Measurements from ENCODE around the gene S100A4.

S100A4 gene

DNA sequence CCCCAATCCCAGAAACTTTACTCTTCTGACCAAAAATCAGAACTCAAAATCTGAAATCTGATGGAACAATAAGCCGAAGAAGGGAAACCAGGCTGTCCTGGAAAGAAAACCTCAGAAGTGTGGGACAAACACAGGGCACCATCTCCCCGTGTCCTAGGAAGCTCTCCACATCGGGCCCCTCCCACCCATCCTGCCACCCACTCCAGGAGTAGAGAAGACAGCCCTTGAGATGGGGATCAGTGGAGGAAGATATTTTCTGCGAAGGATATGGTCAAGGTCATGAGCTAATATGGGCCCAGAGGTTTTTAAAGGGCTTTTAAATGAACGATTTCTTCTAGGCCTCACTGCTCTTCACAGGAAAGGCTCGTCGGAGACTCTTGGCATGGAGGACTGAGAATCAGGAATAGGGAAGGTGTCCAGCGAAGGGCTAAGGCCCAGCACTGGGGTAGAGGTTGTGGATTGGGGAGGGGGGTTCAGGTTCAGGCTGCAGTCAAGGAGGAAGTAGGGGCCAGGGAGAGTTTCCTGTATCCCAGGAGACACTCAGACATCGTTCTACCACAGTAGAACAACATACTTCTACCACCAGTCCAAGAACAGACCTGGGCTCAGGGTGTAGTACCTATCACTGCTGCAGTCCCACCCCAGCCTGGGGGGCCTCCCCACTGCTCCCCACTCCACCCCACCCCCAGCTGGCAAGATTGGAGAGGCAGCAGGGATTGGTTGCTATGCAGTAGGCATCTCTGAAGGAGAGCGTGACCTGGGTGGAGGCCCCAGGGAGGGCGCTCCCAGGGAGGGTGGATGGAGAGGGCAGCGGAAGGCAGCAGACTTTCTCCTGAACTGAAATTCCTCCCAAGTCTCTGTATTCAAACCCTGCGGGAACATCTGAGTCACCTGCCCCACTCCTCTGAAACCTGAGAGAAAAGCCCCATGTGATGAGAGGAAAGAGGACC, 3.7 kb downstream of the S100A4 start:
- no peak overlapping the region for H3K4me3 ChIP-seq (ENCODE audit: low read depth, low read length)
- no peak for DNase-seq (ENCODE audit: low read depth)
- TF ChIP-seq, protein P1, sequence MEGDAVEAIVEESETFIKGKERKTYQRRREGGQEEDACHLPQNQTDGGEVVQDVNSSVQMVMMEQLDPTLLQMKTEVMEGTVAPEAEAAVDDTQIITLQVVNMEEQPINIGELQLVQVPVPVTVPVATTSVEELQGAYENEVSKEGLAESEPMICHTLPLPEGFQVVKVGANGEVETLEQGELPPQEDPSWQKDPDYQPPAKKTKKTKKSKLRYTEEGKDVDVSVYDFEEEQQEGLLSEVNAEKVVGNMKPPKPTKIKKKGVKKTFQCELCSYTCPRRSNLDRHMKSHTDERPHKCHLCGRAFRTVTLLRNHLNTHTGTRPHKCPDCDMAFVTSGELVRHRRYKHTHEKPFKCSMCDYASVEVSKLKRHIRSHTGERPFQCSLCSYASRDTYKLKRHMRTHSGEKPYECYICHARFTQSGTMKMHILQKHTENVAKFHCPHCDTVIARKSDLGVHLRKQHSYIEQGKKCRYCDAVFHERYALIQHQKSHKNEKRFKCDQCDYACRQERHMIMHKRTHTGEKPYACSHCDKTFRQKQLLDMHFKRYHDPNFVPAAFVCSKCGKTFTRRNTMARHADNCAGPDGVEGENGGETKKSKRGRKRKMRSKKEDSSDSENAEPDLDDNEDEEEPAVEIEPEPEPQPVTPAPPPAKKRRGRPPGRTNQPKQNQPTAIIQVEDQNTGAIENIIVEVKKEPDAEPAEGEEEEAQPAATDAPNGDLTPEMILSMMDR (conservative IDR thresholded peaks at IDR 0.05; ENCODE audit: low read depth, low read length), result no peak

- no peak within 1 kb of the TSS for H3K4me3 ChIP-seq (ENCODE audit: low read depth, low read length)
- DNase-seq (ENCODE audit: low read depth), result no peak
- TF ChIP-seq, protein P1 (conservative IDR thresholded peaks at IDR 0.05; ENCODE audit: low read depth, low read length), result no peak
Observed at GRCh38 chr1:153540394-153541361, 4.9 kb downstream of the S100A4 start, which contains the start of gene S100A5. Gene S100A5 (minus strand): TSS chr1:153540934. CDS start chr1:153540191, 743 bp downstream.

DNA sequence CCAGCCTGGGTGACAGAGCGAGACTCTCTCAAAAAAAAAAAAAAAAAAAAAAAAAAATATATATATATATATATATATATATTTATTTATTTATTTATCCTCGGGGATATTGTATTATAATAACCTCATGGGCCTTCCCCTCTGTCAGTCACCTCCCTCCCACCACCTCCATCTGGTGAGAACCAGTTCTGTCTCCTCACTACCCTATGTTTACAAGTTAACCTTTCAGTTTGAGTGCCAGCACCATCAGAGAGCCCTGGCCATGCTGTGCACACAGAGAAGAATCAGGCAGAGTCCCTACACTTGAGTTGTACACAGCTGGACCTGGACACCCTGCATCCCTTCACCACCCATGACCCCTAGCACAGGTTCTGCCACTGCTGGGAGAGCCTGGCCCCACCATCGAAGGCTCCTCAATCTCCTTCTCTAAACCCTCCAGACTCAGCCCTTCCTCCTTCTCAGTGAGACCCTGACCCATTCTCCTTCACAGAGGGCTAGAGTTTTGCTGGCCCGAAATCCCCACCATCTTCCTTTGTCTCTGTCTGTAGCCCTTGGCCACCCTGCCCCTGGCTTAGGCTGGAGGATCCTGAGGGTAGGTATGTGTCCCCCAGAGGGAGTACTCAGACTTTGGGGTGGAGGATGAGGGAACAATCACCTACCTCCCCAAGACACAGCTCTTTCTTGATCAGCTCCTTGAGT, 6.1 kb downstream of the S100A4 start:
- no peak for DNase-seq (ENCODE audit: low read depth)
- H3K4me3 ChIP-seq (ENCODE audit: low read depth, low read length), result no peak overlapping the region

DNA sequence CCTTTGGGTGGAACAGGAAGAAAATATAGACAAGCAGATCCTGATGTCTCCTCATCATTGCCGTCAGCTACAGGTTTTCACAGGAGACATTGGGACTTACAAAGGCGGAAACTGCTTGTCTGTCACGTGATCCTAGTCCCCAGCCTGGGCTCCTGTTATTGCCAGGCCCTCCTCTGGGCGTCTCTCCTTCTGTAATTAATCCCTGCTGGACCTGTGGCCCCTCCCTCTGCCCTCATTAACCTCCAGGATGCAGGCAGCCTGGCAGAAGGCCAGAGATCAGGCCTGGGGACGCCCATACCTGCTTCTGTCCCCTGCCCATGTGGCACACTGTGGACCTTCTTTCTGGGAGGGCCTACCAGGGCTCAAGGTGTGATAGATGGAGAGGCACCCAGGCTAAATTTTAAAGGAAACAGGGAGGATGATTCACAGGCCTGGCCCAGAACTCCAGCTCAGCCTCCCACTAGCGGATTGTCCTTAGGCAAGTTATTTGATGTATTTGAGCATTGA, 7.2 kb downstream of the S100A4 start:
- TF ChIP-seq, protein P1 (conservative IDR thresholded peaks at IDR 0.05; ENCODE audit: low read depth, low read length), result no peak
- H3K4me3 ChIP-seq (ENCODE audit: low read depth, low read length), result no peak overlapping the region
- DNase-seq (ENCODE audit: low read depth), result no peak

More for the DNA sequence above, 6.1 kb downstream of the S100A4 start:
- TF ChIP-seq, protein P1 (conservative IDR thresholded peaks at IDR 0.05; ENCODE audit: low read depth, low read length), result no peak

GRCh38 chr1:153537376-153537730, 8.3 kb downstream of the S100A4 start:
- no peak overlapping the region for H3K4me3 ChIP-seq (ENCODE audit: low read depth, low read length)
- DNase-seq (ENCODE audit: low read depth), result no peak
- TF ChIP-seq, protein P1 (conservative IDR thresholded peaks at IDR 0.05; ENCODE audit: low read depth, low read length), result no peak

- no peak for DNase-seq (ENCODE audit: low read depth)
- TF ChIP-seq, protein P1 (conservative IDR thresholded peaks at IDR 0.05; ENCODE audit: low read depth, low read length), result no peak
- H3K4me3 ChIP-seq (ENCODE audit: low read depth, low read length), result no peak overlapping the region
Observed at GRCh38 chr1:153536671-153537375, 8.8 kb downstream of the S100A4 start.
